Peyer's patch (tissue), 4 donors: ENCODE measurements around the gene NHSL2. TPM values are rescaled to one million over a fixed set of nuclear protein-coding genes. Genes with fewer than 3 reads are reported as not detected.

Source experiments
- DNase-seq, 3 donors: peaks; one replicate each; pipeline ENCODE4 v3.0.0-alpha.2; 2017 to 2019
- H3K27ac ChIP-seq, 4 donors: fragments of 200-600 bp; sonication (generic); one replicate each; pipeline ENCODE4 v1.5.1; 2016 to 2019
- H3K27me3 ChIP-seq, 2 donors: fragments of 200-600 bp; sonication (generic); one replicate each; pipeline ENCODE4 v1.5.1; 2019
- H3K36me3 ChIP-seq, 3 donors: fragments of 200-600 bp; sonication (generic); one replicate each; pipeline ENCODE4 v1.5.1; 2016 to 2019
- H3K4me1 ChIP-seq, 4 donors: fragments of 200-600 bp; sonication (generic); one replicate each; pipeline ENCODE4 v1.5.1; 2016 to 2019
- H3K4me3 ChIP-seq, 4 donors: fragments of 200-600 bp; sonication (generic); 1 replicate in 3 of 4; 2 replicates in 1 of 4; pipeline ENCODE4 v1.5.1; 2016 to 2019; ENCODE audit warnings: mild to moderate bottlenecking in 1 of 4
- H3K9me3 ChIP-seq, 4 donors: fragments of 200-600 bp; sonication (generic); one replicate each; pipeline ENCODE4 v1.5.1; 2016 to 2019; ENCODE audit warnings: mild to moderate bottlenecking in 1 of 4
- POLR2A ChIP-seq, 2 donors: fragments of 450-650 bp; IDR thresholded peaks; one replicate each; pipeline ENCODE4 v1.5.1; 2017; ENCODE audit warnings: antibody characterized with exemption in 2 of 2, mild to moderate bottlenecking in 2 of 2, moderate library complexity in 2 of 2
- total RNA-seq, 4 donors: library from RNA; depleted of rRNA; stranded (reverse); fragments of >200 nt; gene quantifications; one replicate each; pipeline ENCODE4 v1.1.0, GENCODE V29; 2016
- TF ChIP-seq, protein P1 (sequence below), 6 experiments: fragments of 450-650 bp in 4 of 6; fragments of 200-600 bp in 2 of 6; sonication (generic) in 1 of 6; IDR thresholded peaks; one replicate each; pipeline ENCODE4 v1.5.1; 2017 to 2019; ENCODE audit warnings: antibody characterized with exemption in 6 of 6, mild to moderate bottlenecking in 3 of 6, moderate library complexity in 1 of 6

NHSL2 gene
- total RNA-seq, 4 donors from 2014 or later = 0.53 to 2.9 (median 2.2) TPM

DNA sequence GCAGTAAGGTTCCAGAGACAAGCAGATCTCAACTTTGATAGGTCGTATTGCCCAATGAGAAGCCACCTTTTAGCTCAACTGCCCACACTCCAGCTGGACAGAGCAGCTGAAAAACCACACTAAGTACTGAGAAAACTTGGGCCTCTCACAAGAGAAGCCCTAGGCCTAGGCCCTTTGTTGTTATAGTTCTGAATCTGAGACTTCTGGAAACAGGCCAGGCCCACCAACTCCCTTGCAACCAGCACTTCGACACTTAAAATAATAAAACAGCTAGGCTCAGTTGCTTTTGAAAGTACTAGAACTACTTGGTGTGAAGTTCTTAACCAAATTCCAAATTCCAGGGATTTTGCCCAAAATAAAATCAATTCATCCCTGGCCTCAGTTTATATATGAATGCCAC is 234.5 kb downstream of the NHSL2 start:
- TF ChIP-seq POLR2A (IDR thresholded peaks at IDR 0.05) = no peak
- TF ChIP-seq, protein P1, sequence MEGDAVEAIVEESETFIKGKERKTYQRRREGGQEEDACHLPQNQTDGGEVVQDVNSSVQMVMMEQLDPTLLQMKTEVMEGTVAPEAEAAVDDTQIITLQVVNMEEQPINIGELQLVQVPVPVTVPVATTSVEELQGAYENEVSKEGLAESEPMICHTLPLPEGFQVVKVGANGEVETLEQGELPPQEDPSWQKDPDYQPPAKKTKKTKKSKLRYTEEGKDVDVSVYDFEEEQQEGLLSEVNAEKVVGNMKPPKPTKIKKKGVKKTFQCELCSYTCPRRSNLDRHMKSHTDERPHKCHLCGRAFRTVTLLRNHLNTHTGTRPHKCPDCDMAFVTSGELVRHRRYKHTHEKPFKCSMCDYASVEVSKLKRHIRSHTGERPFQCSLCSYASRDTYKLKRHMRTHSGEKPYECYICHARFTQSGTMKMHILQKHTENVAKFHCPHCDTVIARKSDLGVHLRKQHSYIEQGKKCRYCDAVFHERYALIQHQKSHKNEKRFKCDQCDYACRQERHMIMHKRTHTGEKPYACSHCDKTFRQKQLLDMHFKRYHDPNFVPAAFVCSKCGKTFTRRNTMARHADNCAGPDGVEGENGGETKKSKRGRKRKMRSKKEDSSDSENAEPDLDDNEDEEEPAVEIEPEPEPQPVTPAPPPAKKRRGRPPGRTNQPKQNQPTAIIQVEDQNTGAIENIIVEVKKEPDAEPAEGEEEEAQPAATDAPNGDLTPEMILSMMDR (IDR thresholded peaks at IDR 0.05) = no peak
- Histone ChIP-seq H3K4me3 (no peak overlapping the region), H3K27ac (no peak overlapping the region)

GRCh38 chrX:72146527-72146926 is 235.9 kb downstream of the NHSL2 start:
- H3K9me3 ChIP-seq = no peaks in the 10 kb centered on the region
- no peak overlapping the region for H3K4me3 ChIP-seq
- no peaks in the 10 kb centered on the region for H3K36me3 ChIP-seq
- no peak for DNase-seq
- TF ChIP-seq, protein P1 (IDR thresholded peaks at IDR 0.05) = no peak
- H3K27ac ChIP-seq = no peak overlapping the region
- H3K27me3 ChIP-seq = no peaks in the 10 kb centered on the region
- H3K4me1 ChIP-seq = no peaks in the 10 kb centered on the region

More for the DNA sequence above, 234.5 kb downstream of the NHSL2 start:
- Histone ChIP-seq H3K36me3 (no peaks in the 10 kb centered on the region), H3K9me3 (no peaks in the 10 kb centered on the region), H3K4me1 (no peaks in the 10 kb centered on the region), H3K27me3 (no peaks in the 10 kb centered on the region)
- no peak for DNase-seq

DNA sequence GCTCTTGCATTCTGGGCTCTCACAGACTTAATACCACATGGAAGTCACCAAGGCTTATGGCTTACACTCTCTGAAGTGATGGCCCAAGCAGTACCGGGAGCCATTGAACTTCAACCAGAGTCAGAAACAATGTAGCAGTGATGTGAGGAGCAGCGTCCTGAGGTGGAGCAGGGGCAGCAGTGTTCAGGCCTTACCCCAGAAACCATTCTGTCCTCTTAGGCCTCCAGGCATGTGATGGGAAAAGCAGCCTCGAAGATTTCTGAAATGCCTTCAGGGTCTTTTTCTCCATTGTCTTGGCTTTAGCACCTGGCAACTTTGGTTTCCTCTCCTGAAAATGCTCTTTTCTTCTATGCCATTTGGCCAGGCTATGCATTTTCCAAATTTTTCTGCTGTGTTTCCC is 248.1 kb downstream of the NHSL2 start:
- no peaks in the 10 kb centered on the region for H3K36me3 ChIP-seq
- H3K4me3 ChIP-seq = no peak overlapping the region
- no peaks in the 10 kb centered on the region for H3K4me1 ChIP-seq
- no peaks in the 10 kb centered on the region for H3K27me3 ChIP-seq
- no peaks in the 10 kb centered on the region for H3K9me3 ChIP-seq
- H3K27ac ChIP-seq = no peak overlapping the region
- no peak for DNase-seq
- TF ChIP-seq POLR2A (IDR thresholded peaks at IDR 0.05) = no peak
- TF ChIP-seq, protein P1 (IDR thresholded peaks at IDR 0.05) = no peak

DNA sequence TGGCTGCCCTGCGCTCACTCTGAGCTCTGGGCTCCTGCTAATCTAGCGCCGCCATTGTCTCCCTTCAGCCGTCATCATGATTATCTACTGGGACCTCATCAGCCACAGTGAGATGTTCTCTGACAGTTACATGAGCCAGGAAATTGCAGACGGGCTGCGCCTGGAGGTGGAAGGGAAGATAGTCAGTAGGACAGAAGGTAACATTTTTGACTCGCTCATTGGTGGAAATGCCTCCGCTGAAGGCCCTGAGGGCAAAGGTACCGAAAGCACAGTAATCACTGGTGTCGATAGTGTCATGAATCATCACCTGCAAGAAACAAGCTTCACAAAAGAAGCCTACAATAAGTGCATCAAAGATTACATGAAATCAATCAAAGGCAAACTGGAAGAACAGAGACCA is 249.1 kb downstream of the NHSL2 start:
- no peaks in the 10 kb centered on the region for H3K9me3 ChIP-seq
- H3K36me3 ChIP-seq = no peaks in the 10 kb centered on the region
- no peak overlapping the region for H3K4me3 ChIP-seq
- no peaks in the 10 kb centered on the region for H3K27me3 ChIP-seq
- no peak overlapping the region for H3K27ac ChIP-seq
- TF ChIP-seq, protein P1 (IDR thresholded peaks at IDR 0.05) = no peak
- no peak for TF ChIP-seq POLR2A (IDR thresholded peaks at IDR 0.05)
- DNase-seq = no peak
- no peaks in the 10 kb centered on the region for H3K4me1 ChIP-seq

DNA sequence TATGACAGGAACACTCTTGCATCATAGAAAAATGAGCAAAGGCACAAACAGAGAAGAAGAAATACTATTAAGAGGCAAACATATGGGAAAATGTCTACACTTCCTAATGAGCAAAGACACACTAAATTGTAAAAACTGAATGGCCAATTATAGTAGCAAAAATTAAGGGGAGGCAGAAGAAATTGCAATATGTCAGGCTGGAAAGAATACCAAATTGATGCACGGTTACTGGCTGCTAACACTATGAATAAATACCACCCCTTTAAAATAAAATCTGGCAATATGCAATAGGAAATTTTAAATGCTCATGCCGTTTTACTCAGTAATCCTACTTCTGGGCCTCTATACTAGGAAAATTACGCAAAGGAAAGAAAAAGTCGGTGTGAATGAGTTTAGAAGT is 254.9 kb downstream of the NHSL2 start:
- no peak for DNase-seq
- Histone ChIP-seq H3K36me3 (no peaks in the 10 kb centered on the region), H3K9me3 (no peaks in the 10 kb centered on the region), H3K4me3 (no peak overlapping the region), H3K27ac (no peak overlapping the region), H3K4me1 (no peaks in the 10 kb centered on the region), H3K27me3 (no peaks in the 10 kb centered on the region)
- no peak for TF ChIP-seq POLR2A (IDR thresholded peaks at IDR 0.05)
- TF ChIP-seq, protein P1 (IDR thresholded peaks at IDR 0.05) = no peak
